Endothelial cell of umbilical vein (primary cell): Measurements from ENCODE around the gene PAX6. TPM values are rescaled to one million over a fixed set of nuclear protein-coding genes. Genes with fewer than 3 reads are reported as not detected.

Source experiments
- BruUV-seq: library from RNA; stranded (reverse); fragments of 400-500 nt; replicated peaks from 2 replicates; lab custom pipeline; 2021; lab: Mats Ljungman, UMichigan
- CTCF ChIA-PET: fragments of 300-600, 350-600 bp; sonication (Branson Sonifier 250); formaldehyde crosslinking; loops from one replicate; lab custom pipeline; 2021; ENCODE audit warnings: antibody characterized with exemption, inconsistent platforms; lab: Charles Lee
- POLR2A ChIA-PET: fragments of 300-600, 350-600 bp; sonication (Branson Sonifier 250); formaldehyde crosslinking; loops from one replicate; lab custom pipeline; 2021; ENCODE audit warnings: antibody characterized with exemption, inconsistent platforms; lab: Charles Lee
- DNase-seq: peaks from one replicate; pipeline ENCODE4 v3.0.0-alpha.2; 2011; ENCODE audit warnings: low read depth, low spot score
- FAIRE-seq: peaks from 2 replicates; lab custom pipeline; 2011; peaks lifted over from hg19 to GRCh38; lab: Jason Lieb, UNC
- H2AFZ ChIP-seq: 2 replicates; pipeline ENCODE4 v1.6.0; 2012; ENCODE audit warnings: low read depth, low read length, control low read depth, inconsistent platforms
- H3K27ac ChIP-seq: 2 replicates; pipeline ENCODE4 v1.5.1; 2011; ENCODE audit warnings: low read depth, mild to moderate bottlenecking, control low read depth, low read length, moderate library complexity; ENCODE audit not compliant: insufficient read depth
- H3K27me3 ChIP-seq, 2 experiments: 2 replicates each; pipeline versions ENCODE4 v1.6.0 to v1.6.1; 2011; ENCODE audit warnings: low read length in 2 of 2, mixed read lengths in 1 of 2; ENCODE audit not compliant: control insufficient read depth in 2 of 2, insufficient read depth in 2 of 2
- H3K36me3 ChIP-seq, 2 experiments: 2 replicates in 1 of 2; 3 replicates in 1 of 2; pipeline ENCODE4 v1.5.1; 2011; ENCODE audit warnings: low read length in 2 of 2, mild to moderate bottlenecking in 1 of 2, moderate library complexity in 1 of 2; ENCODE audit not compliant: control insufficient read depth in 2 of 2, insufficient read depth in 2 of 2; ENCODE audit errors: extremely low read depth in 1 of 2
- H3K4me1 ChIP-seq: 3 replicates; pipeline ENCODE4 v1.5.1; 2011; ENCODE audit warnings: mild to moderate bottlenecking, low read length; ENCODE audit not compliant: control insufficient read depth, insufficient read depth; ENCODE audit errors: extremely low read depth
- H3K4me2 ChIP-seq: 2 replicates; pipeline ENCODE4 v1.6.1; 2011; ENCODE audit warnings: low read length, control low read depth, mixed read lengths; ENCODE audit not compliant: insufficient read depth
- H3K4me3 ChIP-seq, 3 experiments: fragments of 200-600 bp in 1 of 3; sonication (generic), shearing (Covaris generic) in 1 of 3; replicated peaks in 1 of 3; 2 replicates each; pipeline ENCODE4 v1.5.1; 2011 to 2016; ENCODE audit warnings: control low read depth in 3 of 3, low read length in 3 of 3, mild to moderate bottlenecking in 2 of 3, inconsistent platforms in 1 of 3, low read depth in 1 of 3, moderate library complexity in 1 of 3; ENCODE audit not compliant: insufficient read depth in 1 of 3
- H3K79me2 ChIP-seq: 2 replicates; pipeline ENCODE4 v1.6.0; 2012; ENCODE audit warnings: low read length, inconsistent platforms; ENCODE audit not compliant: control insufficient read depth, insufficient read depth
- H3K9ac ChIP-seq: replicated peaks from 2 replicates; pipeline ENCODE3; 2011; ENCODE audit warnings: low read length, control low read depth; ENCODE audit not compliant: insufficient read depth; ENCODE audit errors: extremely low read depth
- H3K9me1 ChIP-seq: replicated peaks from 3 replicates; pipeline ENCODE4 v1.6.0; 2011; ENCODE audit warnings: mild to moderate bottlenecking, low read length; ENCODE audit not compliant: control insufficient read depth, insufficient read depth; ENCODE audit errors: extremely low read depth
- H3K9me3 ChIP-seq: replicated peaks from 2 replicates; pipeline ENCODE4 v1.5.1; 2012; ENCODE audit warnings: low read length, inconsistent platforms; ENCODE audit not compliant: control insufficient read depth, insufficient read depth
- H4K20me1 ChIP-seq: replicated peaks from 2 replicates; pipeline ENCODE3; 2011; ENCODE audit warnings: mild to moderate bottlenecking, low read length; ENCODE audit not compliant: control insufficient read depth, insufficient read depth; ENCODE audit errors: extremely low read depth
- CTCF ChIP-seq, 2 donors: IDR thresholded peaks; 1 replicate in 1 of 2; 2 replicates in 1 of 2; pipeline ENCODE4 v1.5.1; 2011; ENCODE audit warnings: low read length in 2 of 2, mild to moderate bottlenecking in 2 of 2, moderate library complexity in 2 of 2, control low read depth in 1 of 2, inconsistent platforms in 1 of 2, low read depth in 1 of 2; ENCODE audit not compliant: insufficient read depth in 1 of 2; ENCODE audit errors: extremely low read depth in 1 of 2
- EZH2 ChIP-seq: IDR thresholded peaks from 2 replicates; pipeline ENCODE4 v1.6.1; 2012; ENCODE audit warnings: borderline replicate concordance, low read depth, mild to moderate bottlenecking, moderate library complexity, low read length, inconsistent platforms; ENCODE audit not compliant: severe bottlenecking
- FOS ChIP-seq: IDR thresholded peaks from 2 replicates; pipeline ENCODE4 v1.6.1; 2011; ENCODE audit warnings: mild to moderate bottlenecking, low read length, moderate library complexity, borderline replicate concordance; ENCODE audit not compliant: insufficient read depth
- GATA2 ChIP-seq: IDR thresholded peaks from 2 replicates; pipeline ENCODE4 v1.7.0; 2011; ENCODE audit warnings: low read depth, mild to moderate bottlenecking, moderate library complexity, mixed read lengths, low read length; ENCODE audit not compliant: insufficient read length, insufficient read depth
- JUN ChIP-seq: IDR thresholded peaks from 2 replicates; pipeline ENCODE4 v1.6.1; 2011; ENCODE audit warnings: borderline replicate concordance, low read depth; ENCODE audit not compliant: insufficient read length, insufficient read depth
- MAX ChIP-seq: IDR thresholded peaks from 2 replicates; pipeline ENCODE4 v1.6.1; 2011; ENCODE audit not compliant: insufficient read depth, insufficient read length
- MYC ChIP-seq: IDR thresholded peaks from one replicate; pipeline ENCODE4 v1.6.1; 2011; ENCODE audit warnings: mild to moderate bottlenecking, low read depth, low read length
- POLR2A ChIP-seq: IDR thresholded peaks from 2 replicates; pipeline ENCODE4 v1.6.1; 2012; ENCODE audit warnings: low read depth, mild to moderate bottlenecking, control low read depth, low read length
- POLR2AphosphoS5 ChIP-seq: IDR thresholded peaks from 2 replicates; pipeline ENCODE4 v1.6.1; 2012; ENCODE audit warnings: low read depth, mild to moderate bottlenecking, control low read depth, low read length, moderate library complexity; ENCODE audit not compliant: insufficient read depth
- dilution Hi-C: fragments of 300-500 bp; cut with MboI; formaldehyde crosslinking; loops from one replicate; pipeline ENCODE4 v1.15.0; 2019; ENCODE audit warnings: low sequenced_read_pairs; ENCODE audit not compliant: extremely low pct_ligation_motif_present
- intact Hi-C: fragments of 100-400 bp; cut with micrococcal nuclease; formaldehyde crosslinking; loops from one replicate; pipeline ENCODE4 v1.10.0; 2022
- polyA plus RNA-seq, 4 experiments: library from polyadenylated mRNA; depleted of rRNA in 3 of 4; stranded (reverse) in 3 of 4; unstranded in 1 of 4; fragments of >200 nt; gene quantifications; 2 replicates each; pipeline versions ENCODE4 v1.2.1 to v1.2.3, GENCODE V29; 2011 to 2012; ENCODE audit warnings: missing spikeins in 1 of 4
- total RNA-seq: library from RNA; stranded (reverse); gene quantifications from 2 replicates; pipeline ENCODE4 v1.2.3, GENCODE V29; 2021

Gene PAX6
- total and polyA plus RNA-seq, 2 donors (not counting 3 experiments of a cell fraction or from before 2014, with no cell fraction given), result not detected

DNA sequence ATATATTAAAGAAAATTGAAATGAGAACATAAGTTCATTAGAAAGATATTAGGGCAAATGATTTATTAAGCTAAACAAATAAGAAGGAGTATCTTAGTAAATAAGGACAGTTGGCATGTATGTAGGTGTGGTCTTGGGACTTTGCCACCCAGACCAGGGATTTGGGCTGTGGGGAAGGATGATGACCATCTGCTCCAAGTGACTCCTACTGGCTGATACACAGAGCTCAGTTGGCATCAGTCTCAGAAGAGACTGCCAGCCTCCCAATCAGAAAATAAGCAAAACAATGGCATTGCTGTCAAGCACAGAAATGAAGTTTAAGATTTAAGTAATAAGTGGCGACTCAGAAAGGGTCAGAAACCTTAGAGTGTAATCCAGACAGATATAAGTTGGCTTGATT is 49.5 kb downstream of the PAX6 start:
- dilution Hi-C loops, result no loop called here
- no peak overlapping the region for H2AFZ ChIP-seq

More for the DNA sequence above, 49.5 kb downstream of the PAX6 start:
- no peak for DNase-seq
- H3K4me1 ChIP-seq, result no peaks in the 10 kb centered on the region
- H4K20me1 ChIP-seq, result no peaks in the 10 kb centered on the region
- POLR2A ChIA-PET, result no interaction called here
- H3K4me3 ChIP-seq, result no peak overlapping the region
- no peak overlapping the region for H3K4me2 ChIP-seq
- H3K36me3 ChIP-seq, result no peaks in the 10 kb centered on the region
- CTCF ChIA-PET, result interaction anchor here (0.7 to 3.1 kb wide), 5 partner anchors 12 to 171 kb away, joined by 3 to 7 read pairs (median 4); no protein-coding TSS in a partner anchor
- H3K9me3 ChIP-seq, result no peaks in the 10 kb centered on the region
- H3K27ac ChIP-seq, result no peak overlapping the region
- no peaks in the 10 kb centered on the region for H3K79me2 ChIP-seq
- intact Hi-C loops, result no loop called here
- H3K9ac ChIP-seq, result no peak overlapping the region
- TF ChIP-seq MAX (no peak), POLR2A (no peak), GATA2 (no peak), FOS (no peak), MYC (no peak), EZH2 (no peak), JUN (no peak), CTCF (IDR thresholded peaks at IDR 0.05; ENCODE audit: extremely low read depth in 1 of 2, insufficient read depth in 1 of 2, low read depth in 1 of 2, low read length in 2 of 2) (no peak), POLR2AphosphoS5 (no peak)
- H3K9me1 ChIP-seq, result no peaks in the 10 kb centered on the region
- no TSS peak for BruUV-seq
- H3K27me3 ChIP-seq, result no peaks in the 10 kb centered on the region
- FAIRE-seq, result no peak
